K562 (cell line): ENCODE data around the gene KCTD19. TPM values are rescaled to one million over a fixed set of nuclear protein-coding genes. Genes with fewer than 3 reads are reported as not detected.

ENCODE experiments used
- ATAC-seq: fragments of 200-7000 bp; cut with Tn5 transposase; 3 replicates; pipeline ENCODE4 v1.9.1; 2020; ENCODE audit warnings: moderate library complexity
- BruUV-seq: library from RNA; stranded (reverse); fragments of 400-500 nt; replicated peaks from 2 replicates; lab custom pipeline; 2021; lab: Mats Ljungman, UMichigan
- CTCF ChIA-PET: fragments of 300-600 bp; formaldehyde crosslinking; extraction: SDS; loops from one replicate; lab custom pipeline; 2021; ENCODE audit warnings: low intra/inter-chr PET ratio; lab: Yijun Ruan, JAX
- POLR2A ChIA-PET: fragments of 300-600, 350-650 bp; sonication (Branson Sonifier 250); formaldehyde crosslinking; extraction: SDS; loops from one replicate; lab custom pipeline; 2021; ENCODE audit warnings: antibody characterized with exemption, inconsistent platforms; lab: Yijun Ruan, JAX
- DNase-seq, 4 experiments: peaks; one replicate each; pipeline versions ENCODE4 v3.0.0 to v3.0.0-alpha.2; 2011 to 2018; ENCODE audit warnings: low spot score in 3 of 4, mixed read lengths in 3 of 4; ENCODE audit errors: extremely low read depth in 1 of 4
- FAIRE-seq: peaks from 2 replicates; lab custom pipeline; 2011; peaks lifted over from hg19 to GRCh38; lab: Jason Lieb, UNC
- H2AFZ ChIP-seq: 2 replicates; pipeline ENCODE4 v1.6.0; 2011; ENCODE audit warnings: low read depth, low read length, control low read depth, inconsistent platforms
- H3K27ac ChIP-seq: fragments of 200-600 bp; 3 replicates; pipeline ENCODE4 v1.8.0; 2011; ENCODE audit warnings: low read depth, mild to moderate bottlenecking, control low read depth, inconsistent platforms, low read length, moderate library complexity, mixed read lengths; ENCODE audit errors: extremely low read depth
- H3K27me3 ChIP-seq, 2 experiments: fragments of 300-600 bp in 1 of 2; 2 replicates in 1 of 2; 3 replicates in 1 of 2; pipeline versions ENCODE4 v1.6.0 to v1.8.0; 2011; ENCODE audit warnings: inconsistent platforms in 2 of 2, low read length in 2 of 2, mild to moderate bottlenecking in 1 of 2, mixed read lengths in 1 of 2, moderate library complexity in 1 of 2; ENCODE audit not compliant: control insufficient read depth in 2 of 2, insufficient read depth in 2 of 2
- H3K36me3 ChIP-seq: fragments of 300-600 bp; 3 replicates; pipeline ENCODE4 v1.8.0; 2011; ENCODE audit warnings: mild to moderate bottlenecking, low read length, inconsistent platforms; ENCODE audit not compliant: control insufficient read depth, insufficient read depth
- H3K4me1 ChIP-seq, 2 experiments: fragments of 200-600 bp in 1 of 2; replicated peaks in 1 of 2; 2 replicates in 1 of 2; 3 replicates in 1 of 2; pipeline versions ENCODE4 v1.5.1 to v1.8.0; 2011; ENCODE audit warnings: inconsistent platforms in 2 of 2, low read length in 2 of 2, mild to moderate bottlenecking in 1 of 2, mixed read lengths in 1 of 2, moderate library complexity in 1 of 2; ENCODE audit not compliant: control insufficient read depth in 2 of 2, insufficient read depth in 2 of 2
- H3K4me2 ChIP-seq: 2 replicates; pipeline ENCODE4 v1.6.1; 2011; ENCODE audit warnings: low read length, control low read depth, inconsistent platforms, mixed read lengths; ENCODE audit not compliant: insufficient read depth
- H3K4me3 ChIP-seq: fragments of 200-600 bp; sonication (generic), shearing (Covaris generic); 2 replicates; pipeline ENCODE4 v1.5.1; 2016; ENCODE audit warnings: control low read depth, inconsistent platforms
- H3K79me2 ChIP-seq: fragments of 200-600 bp; 3 replicates; pipeline ENCODE4 v1.8.0; 2011; ENCODE audit warnings: low read length, inconsistent platforms; ENCODE audit not compliant: control insufficient read depth, insufficient read depth
- H3K9ac ChIP-seq, 2 experiments: 2 replicates each; pipeline versions ENCODE4 v1.6.0 to v1.6.1; 2011; ENCODE audit warnings: low read depth in 2 of 2, low read length in 2 of 2, control low read depth in 1 of 2, inconsistent platforms in 1 of 2, mild to moderate bottlenecking in 1 of 2, mixed read lengths in 1 of 2; ENCODE audit not compliant: insufficient read depth in 1 of 2
- H3K9me1 ChIP-seq: one replicate; pipeline ENCODE4 v1.6.0; 2011; ENCODE audit warnings: inconsistent platforms, mild to moderate bottlenecking, low read length, moderate library complexity; ENCODE audit not compliant: control insufficient read depth, insufficient read depth
- H3K9me3 ChIP-seq: replicated peaks from 2 replicates; pipeline ENCODE4 v1.5.1; 2011; ENCODE audit warnings: low read depth, low read length, inconsistent platforms; ENCODE audit not compliant: control insufficient read depth, insufficient read depth
- H4K20me1 ChIP-seq: replicated peaks from 2 replicates; pipeline ENCODE4 v1.6.1; 2011; ENCODE audit warnings: low read length, inconsistent platforms, mixed read lengths; ENCODE audit not compliant: control insufficient read depth, insufficient read depth
- CHCHD3 ChIP-seq: fragments of 250-450 bp; sonication (Bioruptor Pico); IDR thresholded peaks from 2 replicates; pipeline ENCODE4 v2.1.2; 2022; ENCODE audit warnings: mild to moderate bottlenecking
- ELF2 ChIP-seq: fragments of 250-450 bp; sonication (Bioruptor Pico); IDR thresholded peaks from 2 replicates; pipeline ENCODE4 v1.5.0; 2021; ENCODE audit warnings: mild to moderate bottlenecking
- POLR2AphosphoS2 ChIP-seq: IDR thresholded peaks from 2 replicates; pipeline ENCODE4 v1.6.1; 2012; ENCODE audit warnings: low read length, improper control_type of control experiment
- STAT5B ChIP-seq: fragments of 250-450 bp; sonication (Bioruptor Pico); IDR thresholded peaks from 2 replicates; pipeline ENCODE4 v1.8.0; 2021; ENCODE audit warnings: mild to moderate bottlenecking, inconsistent platforms
- ZNF140 ChIP-seq: fragments of 250-450 bp; sonication (Bioruptor Pico); IDR thresholded peaks from 2 replicates; pipeline ENCODE4 v1.8.0; 2021; ENCODE audit warnings: moderate library complexity, mild to moderate bottlenecking, inconsistent platforms
- ZNF263 ChIP-seq: sonication (generic); formaldehyde crosslinking; IDR thresholded peaks from 2 replicates; pipeline ENCODE4 v1.8.0; 2022; ENCODE audit warnings: mild to moderate bottlenecking, missing genetic modification reagents, borderline replicate concordance
- WGBS: fragments of 100-300 bp; shearing (Covaris generic); methylation state at CpG from one replicate; pipeline ENCODE4 v1.1.6; 2016; ENCODE audit warnings: low coverage, mixed read lengths; ENCODE audit not compliant: insufficient coverage; ENCODE audit errors: missing lambda C conversion rate; 5-methylcytosine and 5-hydroxymethylcytosine counted together
- in situ Hi-C: fragments of 300-500 bp; cut with MboI; formaldehyde crosslinking; loops from 4 replicates; pipeline ENCODE4 v1.15.0; 2018; ENCODE audit warnings: inconsistent platforms, mixed read lengths
- intact Hi-C: fragments of 100-400 bp; cut with micrococcal nuclease; formaldehyde crosslinking; loops from 2 replicates; pipeline ENCODE4 v1.14.2; 2022
- polyA plus RNA-seq, 8 experiments: library from polyadenylated mRNA; depleted of rRNA in 4 of 8; stranded (reverse) in 5 of 8; unstranded in 3 of 8; fragments of >200 nt; fragmentation: Nextera tagmentation in 2 of 8; fragmentation: Illumina TruSeq in 1 of 8; extraction: Ambion mirVana in 2 of 8; extraction: Trizol in 1 of 8; gene quantifications; 2 replicates each; pipeline versions ENCODE4 v1.2.1 to v1.2.3, GENCODE V29; 2011 to 2014; ENCODE audit warnings: inconsistent platforms in 1 of 8, missing spikeins in 1 of 8
- total RNA-seq, 7 experiments: library from RNA; depleted of rRNA in 6 of 7; stranded (reverse); fragments of >200 nt in 6 of 7; fragmentation: Illumina TruSeq in 2 of 7; extraction: Trizol in 2 of 7; gene quantifications; 2 replicates each; pipeline versions ENCODE4 v1.2.1 to v1.2.3, GENCODE V29; 2011 to 2021; ENCODE audit warnings: low replicate concordance in 1 of 7

KCTD19 gene
- total and polyA plus RNA-seq, 9 of the 15 experiments (the other 6 are each of a cell fraction or from before 2014, with no cell fraction given), result 0.03 to 0.91 (median 0.22) TPM; not detected in 2

GRCh38 chr16:67258161-67258835, 68.2 kb downstream of the KCTD19 start:
- no peak overlapping the region for H3K27ac ChIP-seq
- H3K36me3 ChIP-seq, result no peaks in the 10 kb centered on the region
- no peak for TF ChIP-seq ZNF140 (CRISPR knock-in tag)
- no peak for TF ChIP-seq STAT5B (CRISPR knock-in tag)
- TF ChIP-seq ELF2, result no peak
- no peak for TF ChIP-seq POLR2AphosphoS2
- no peak for TF ChIP-seq CHCHD3
- no peak for TF ChIP-seq ZNF263
- TF ChIP-seq, all 486 proteins: peak for 0
- Histone ChIP-seq H3K9me1 (no peaks in the 10 kb centered on the region), H3K27me3 (no peaks in the 10 kb centered on the region), H2AFZ (no peak overlapping the region), H3K4me3 (no peak overlapping the region), H3K9ac (peak overlapping the region in 1 of 2 experiments; percentile 80; a peak in 2 of 4 replicates), H3K4me2 (no peak overlapping the region), H3K79me2 (no peaks in the 10 kb centered on the region), H3K4me1 (peaks cover 13 to 26% of the 10 kb centered on the region in 2 experiments; a peak in 4 of 5 replicates), H4K20me1 (no peaks in the 10 kb centered on the region), H3K9me3 (no peaks in the 10 kb centered on the region)
- FAIRE-seq (no peak), ATAC-seq (no peak), DNase-seq (no peak)
- no TSS peak for BruUV-seq
- POLR2A ChIA-PET, result interaction anchor here (0.6 kb wide), 2 partner anchors 9 to 31 kb away, joined by 3 read pairs; no protein-coding TSS in a partner anchor
- WGBS, result 73% methylated on average over 11 of the region's 11 CpGs
- in situ Hi-C loops (no loop called here), intact Hi-C loops (no loop called here)
- CTCF ChIA-PET, result no interaction called here
